Panc1 (cell line): ENCODE data around the gene HMCN2. TPM values are rescaled to one million over a fixed set of nuclear protein-coding genes. Genes with fewer than 3 reads are reported as not detected.

Experiments
- ATAC-seq: fragments of 200-7000 bp; cut with Tn5 transposase; 2 replicates; pipeline ENCODE4 v1.9.1; 2020; ENCODE audit warnings: mild to moderate bottlenecking, moderate library complexity
- BruUV-seq: library from RNA; stranded (reverse); fragments of 400-500 nt; replicated peaks from 2 replicates; lab custom pipeline; 2021; lab: Mats Ljungman, UMichigan
- CTCF ChIA-PET: fragments of 300-600 bp; sonication (Branson Sonifier 250); formaldehyde crosslinking; loops from one replicate; lab custom pipeline; 2022; ENCODE audit warnings: antibody characterized with exemption; lab: Charles Lee
- POLR2A ChIA-PET: fragments of 300-600 bp; sonication (Branson Sonifier 250); formaldehyde crosslinking; loops from one replicate; lab custom pipeline; 2022; ENCODE audit warnings: antibody characterized with exemption; lab: Charles Lee
- DNase-seq: peaks from one replicate; pipeline ENCODE4 v3.0.0-alpha.2; 2010; ENCODE audit warnings: low read depth, low spot score
- H3K27ac ChIP-seq: 2 replicates; pipeline ENCODE4 v1.5.1; 2011; ENCODE audit warnings: mild to moderate bottlenecking, low read length, inconsistent platforms
- H3K27me3 ChIP-seq: fragments of 200-500 bp; sonication (Bioruptor generic); 2 replicates; pipeline ENCODE4 v1.6.0; 2014; ENCODE audit warnings: low read length, inconsistent platforms; ENCODE audit not compliant: control insufficient read depth, insufficient read depth
- H3K36me3 ChIP-seq: fragments of 200-500 bp; sonication (Bioruptor generic); 2 replicates; pipeline ENCODE4 v1.5.1; 2014; ENCODE audit warnings: inconsistent platforms, mild to moderate bottlenecking, low read length, moderate library complexity; ENCODE audit not compliant: control insufficient read depth, insufficient read depth
- H3K4me1 ChIP-seq: 2 replicates; pipeline ENCODE4 v1.5.1; 2011; ENCODE audit warnings: inconsistent platforms, mild to moderate bottlenecking, low read length, moderate library complexity; ENCODE audit not compliant: control insufficient read depth, insufficient read depth
- H3K4me3 ChIP-seq, 2 experiments: 2 replicates each; pipeline ENCODE4 v1.5.1; 2011 to 2012; ENCODE audit warnings: low read depth in 2 of 2, low read length in 2 of 2, mild to moderate bottlenecking in 2 of 2, inconsistent platforms in 1 of 2, moderate library complexity in 1 of 2
- H3K9me3 ChIP-seq: fragments of 200-500 bp; sonication (Bioruptor generic); 2 replicates; pipeline ENCODE4 v1.5.1; 2014; ENCODE audit warnings: low read depth, mild to moderate bottlenecking, inconsistent platforms, low read length, moderate library complexity; ENCODE audit not compliant: control insufficient read depth, insufficient read depth
- CTCF ChIP-seq: fragments of 450-650 bp; IDR thresholded peaks from 2 replicates; pipeline ENCODE4 v1.5.1; 2017; ENCODE audit warnings: mild to moderate bottlenecking
- POLR2AphosphoS5 ChIP-seq: IDR thresholded peaks from 2 replicates; pipeline ENCODE4 v1.6.1; 2012; ENCODE audit warnings: mild to moderate bottlenecking, low read depth, low read length, moderate library complexity
- REST ChIP-seq, 2 experiments: IDR thresholded peaks; 2 replicates each; pipeline ENCODE4 v1.6.1; 2011 to 2012; ENCODE audit warnings: low read depth in 2 of 2, control low read depth in 1 of 2, low read length in 1 of 2, mild to moderate bottlenecking in 1 of 2, moderate library complexity in 1 of 2; ENCODE audit not compliant: insufficient read depth in 1 of 2
- SIN3A ChIP-seq: IDR thresholded peaks from 2 replicates; pipeline ENCODE4 v1.6.1; 2012; ENCODE audit warnings: low read depth, mild to moderate bottlenecking, low read length, moderate library complexity, borderline replicate concordance; ENCODE audit not compliant: insufficient read depth
- TCF7L2 ChIP-seq: IDR thresholded peaks from 2 replicates; pipeline ENCODE4 v1.6.1; 2011; ENCODE audit warnings: mild to moderate bottlenecking, low read depth, low read length, inconsistent platforms
- in situ Hi-C: cut with HindIII; loops from 2 replicates; pipeline ENCODE4 v1.10.0; 2016; ENCODE audit warnings: low sequenced_read_pairs, low pct_unique_long_range_greater_than_20kb
- intact Hi-C: fragments of 100-400 bp; cut with micrococcal nuclease; formaldehyde crosslinking; loops from one replicate; pipeline ENCODE4 v1.10.0; 2022; ENCODE audit not compliant: unreplicated experiment
- total RNA-seq: library from RNA; stranded (reverse); gene quantifications from one replicate; pipeline ENCODE4 v1.2.1, GENCODE V29; 2021; ENCODE audit not compliant: unreplicated experiment

Gene HMCN2
- total RNA-seq, 1 experiment from 2014 or later = 0.05 TPM

- Histone ChIP-seq H3K4me3 (no peak overlapping the region), H3K9me3 (no peaks in the 10 kb centered on the region), H3K36me3 (no peaks in the 10 kb centered on the region), H3K27me3 (peaks cover 3% of the 10 kb centered on the region; the same call in 1 of the 2 replicates), H3K27ac (no peak overlapping the region), H3K4me1 (peaks cover 8% of the 10 kb centered on the region)
- no peak for DNase-seq
- BruUV-seq = no TSS peak
- intact Hi-C loops = no loop called here
- ATAC-seq = no peak
- POLR2A ChIA-PET = interaction anchor here (0.6 kb wide), 1 partner anchor 285 kb away, joined by 4 read pairs; no protein-coding TSS in a partner anchor
- in situ Hi-C loops = no loop called here
- TF ChIP-seq REST (IDR thresholded peaks at IDR 0.05; ENCODE audit: insufficient read depth in 1 of 2, low read depth in 2 of 2, low read length in 1 of 2) (no peak), CTCF (no peak), SIN3A (no peak), TCF7L2 (no peak), POLR2AphosphoS5 (no peak)
- CTCF ChIA-PET = interaction anchor here (1.1 kb wide), 1 partner anchor 14 kb away, joined by 3 read pairs; no protein-coding TSS in a partner anchor
Measured at GRCh38 chr9:130321539-130321938, 56.0 kb downstream of the HMCN2 start.

GRCh38 chr9:130323051-130323745 is 57.6 kb downstream of the HMCN2 start:
- no peak for ATAC-seq
- Histone ChIP-seq H3K4me3 (no peak overlapping the region), H3K27me3 (peaks cover 3% of the 10 kb centered on the region; the same call in 1 of the 2 replicates), H3K27ac (no peak overlapping the region), H3K4me1 (peaks cover 3% of the 10 kb centered on the region), H3K9me3 (no peaks in the 10 kb centered on the region), H3K36me3 (no peaks in the 10 kb centered on the region)
- BruUV-seq = no TSS peak
- CTCF ChIA-PET = no interaction called here
- POLR2A ChIA-PET = no interaction called here
- no peak for TF ChIP-seq POLR2AphosphoS5
- TF ChIP-seq CTCF = no peak
- no peak for TF ChIP-seq REST (IDR thresholded peaks at IDR 0.05; ENCODE audit: insufficient read depth in 1 of 2, low read depth in 2 of 2, low read length in 1 of 2)
- TF ChIP-seq SIN3A = no peak
- TF ChIP-seq TCF7L2 = no peak
- in situ Hi-C loops (no loop called here), intact Hi-C loops (no loop called here)
- no peak for DNase-seq
